Ovary (tissue), 9 donors: Measurements from ENCODE around the gene TPX2. TPM values are rescaled to one million over a fixed set of nuclear protein-coding genes. Genes with fewer than 3 reads are reported as not detected.

Source experiments
- DNase-seq, 5 donors: peaks; one replicate each; pipeline ENCODE4 v3.0.0-alpha.2; 2019 to 2020
- H3K27ac ChIP-seq, 2 donors: fragments of 200-600 bp; one replicate each; pipeline versions ENCODE4 v1.5.1 to v1.8.0; 2019 to 2022
- H3K27me3 ChIP-seq: fragments of 200-600 bp; one replicate; pipeline ENCODE4 v1.8.0; 2022
- H3K36me3 ChIP-seq: fragments of 200-600 bp; sonication (generic); one replicate; pipeline ENCODE4 v1.5.1; 2019
- H3K4me1 ChIP-seq: one replicate; pipeline ENCODE4 v1.8.1; 2013; ENCODE audit warnings: mild to moderate bottlenecking, moderate library complexity; ENCODE audit not compliant: insufficient read depth
- H3K4me3 ChIP-seq: fragments of 200-600 bp; sonication (generic); one replicate; pipeline ENCODE4 v1.5.1; 2017
- H3K9me3 ChIP-seq, 2 donors: fragments of 200-600 bp in 1 of 2; sonication (generic) in 1 of 2; one replicate each; pipeline versions ENCODE4 v1.5.1 to v1.8.1; 2013 to 2019; ENCODE audit warnings: mild to moderate bottlenecking in 1 of 2, moderate library complexity in 1 of 2
- EP300 ChIP-seq: sonication (generic); formaldehyde crosslinking; IDR thresholded peaks from one replicate; pipeline ENCODE4 v1.6.1; 2017; ENCODE audit warnings: antibody characterized with exemption
- POLR2A ChIP-seq: fragments of 450-650 bp; IDR thresholded peaks from one replicate; pipeline ENCODE4 v1.6.1; 2017; ENCODE audit warnings: antibody characterized with exemption, mild to moderate bottlenecking, moderate library complexity
- WGBS, 3 donors: extraction: QIAGEN DNeasy Blood & Tissue Kit in 1 of 3; methylation state at CpG; one replicate each; pipeline versions ENCODE4 v1.1.5 to v1.1.7; 2013 to 2017; 5-methylcytosine and 5-hydroxymethylcytosine counted together
- intact Hi-C, 4 donors: fragments of 100-400 bp; cut with DNase I; formaldehyde crosslinking; loops; one replicate each; pipeline versions ENCODE4 v1.11.0 to v1.15.1; 2022 to 2023
- polyA plus RNA-seq, 2 donors: library from polyadenylated mRNA; stranded (reverse); fragments of 200-250 nt in 1 of 2; fragments of 350-450 nt in 1 of 2; fragmentation: Illumina TruSeq in 1 of 2; extraction: RNeasy Lipid Tissue Mini Kit (QIAGEN cat#74804) in 1 of 2; gene quantifications; one replicate each; pipeline ENCODE4 v1.2.3, GENCODE V29; 2013 to 2014
- total RNA-seq, 7 donors: library from RNA; depleted of rRNA in 2 of 7; stranded (reverse); fragments of >200 nt in 2 of 7; fragmentation: NEBNext Ultra II Directional in 3 of 7; extraction: Animal tissue kit (Norgen Biotek cat#: 25700) in 3 of 7; gene quantifications; one replicate each; pipeline versions ENCODE4 v1.1.0 to v1.2.4, GENCODE V29; 2016 to 2023
- TF ChIP-seq, protein P1 (sequence below), 3 donors: fragments of 450-650 bp in 2 of 3; fragments of 200-600 bp in 1 of 3; IDR thresholded peaks; one replicate each; pipeline versions ENCODE4 v1.5.1 to v1.8.0; 2016 to 2022; ENCODE audit warnings: antibody characterized with exemption in 3 of 3, mild to moderate bottlenecking in 1 of 3
- donor health status: DM: no; HTN: no; CAD: no; lungs with moderate emphysema.
- donor health status: DM: no; HTN: no; CAD: no.
- donor health status: Bipolar disorder and iron deficiency.
- donor health status: DM: yes; HTN: yes; CAD: no.
- donor health status: DM: no; HTN: no; CAD: no.
- donor health status: DM: yes; HTN: yes; CAD: no.

The TPX2 gene
- total and polyA plus RNA-seq, 9 donors: 0.10 to 5.2 (median 0.91) TPM

- Histone ChIP-seq H3K27ac (no peak overlapping the region), H3K27me3 (no peaks in the 10 kb centered on the region), H3K9me3 (no peaks in the 10 kb centered on the region), H3K36me3 (no peaks in the 10 kb centered on the region), H3K4me1 (peaks cover 29% of the 10 kb centered on the region), H3K4me3 (no peak overlapping the region)
- WGBS, 3 donors: 49 to 55% (median 53%) methylated on average over 9 of the region's 9 CpGs
- no peak for DNase-seq
- intact Hi-C loops: no loop called here
- TF ChIP-seq EP300 (no peak), POLR2A (no peak)
- TF ChIP-seq, protein P1, sequence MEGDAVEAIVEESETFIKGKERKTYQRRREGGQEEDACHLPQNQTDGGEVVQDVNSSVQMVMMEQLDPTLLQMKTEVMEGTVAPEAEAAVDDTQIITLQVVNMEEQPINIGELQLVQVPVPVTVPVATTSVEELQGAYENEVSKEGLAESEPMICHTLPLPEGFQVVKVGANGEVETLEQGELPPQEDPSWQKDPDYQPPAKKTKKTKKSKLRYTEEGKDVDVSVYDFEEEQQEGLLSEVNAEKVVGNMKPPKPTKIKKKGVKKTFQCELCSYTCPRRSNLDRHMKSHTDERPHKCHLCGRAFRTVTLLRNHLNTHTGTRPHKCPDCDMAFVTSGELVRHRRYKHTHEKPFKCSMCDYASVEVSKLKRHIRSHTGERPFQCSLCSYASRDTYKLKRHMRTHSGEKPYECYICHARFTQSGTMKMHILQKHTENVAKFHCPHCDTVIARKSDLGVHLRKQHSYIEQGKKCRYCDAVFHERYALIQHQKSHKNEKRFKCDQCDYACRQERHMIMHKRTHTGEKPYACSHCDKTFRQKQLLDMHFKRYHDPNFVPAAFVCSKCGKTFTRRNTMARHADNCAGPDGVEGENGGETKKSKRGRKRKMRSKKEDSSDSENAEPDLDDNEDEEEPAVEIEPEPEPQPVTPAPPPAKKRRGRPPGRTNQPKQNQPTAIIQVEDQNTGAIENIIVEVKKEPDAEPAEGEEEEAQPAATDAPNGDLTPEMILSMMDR (IDR thresholded peaks at IDR 0.05): no peak
These were observed 99.7 kb downstream of the TPX2 start for GRCh38 chr20:31838646-31839292.

- Histone ChIP-seq H3K27ac (no peak overlapping the region), H3K36me3 (no peaks in the 10 kb centered on the region), H3K27me3 (no peaks in the 10 kb centered on the region), H3K4me3 (no peak overlapping the region), H3K4me1 (peaks cover 38% of the 10 kb centered on the region), H3K9me3 (no peaks in the 10 kb centered on the region)
- 49 to 59% (median 50%) methylated on average over 5 of the region's 5 CpGs for WGBS, 3 donors
- intact Hi-C loops: no loop called here
- TF ChIP-seq, protein P1 (IDR thresholded peaks at IDR 0.05): no peak
- TF ChIP-seq EP300 (no peak), POLR2A (no peak)
- DNase-seq: no peak
These were observed 100.8 kb downstream of the TPX2 start for GRCh38 chr20:31839782-31840487.

DNA sequence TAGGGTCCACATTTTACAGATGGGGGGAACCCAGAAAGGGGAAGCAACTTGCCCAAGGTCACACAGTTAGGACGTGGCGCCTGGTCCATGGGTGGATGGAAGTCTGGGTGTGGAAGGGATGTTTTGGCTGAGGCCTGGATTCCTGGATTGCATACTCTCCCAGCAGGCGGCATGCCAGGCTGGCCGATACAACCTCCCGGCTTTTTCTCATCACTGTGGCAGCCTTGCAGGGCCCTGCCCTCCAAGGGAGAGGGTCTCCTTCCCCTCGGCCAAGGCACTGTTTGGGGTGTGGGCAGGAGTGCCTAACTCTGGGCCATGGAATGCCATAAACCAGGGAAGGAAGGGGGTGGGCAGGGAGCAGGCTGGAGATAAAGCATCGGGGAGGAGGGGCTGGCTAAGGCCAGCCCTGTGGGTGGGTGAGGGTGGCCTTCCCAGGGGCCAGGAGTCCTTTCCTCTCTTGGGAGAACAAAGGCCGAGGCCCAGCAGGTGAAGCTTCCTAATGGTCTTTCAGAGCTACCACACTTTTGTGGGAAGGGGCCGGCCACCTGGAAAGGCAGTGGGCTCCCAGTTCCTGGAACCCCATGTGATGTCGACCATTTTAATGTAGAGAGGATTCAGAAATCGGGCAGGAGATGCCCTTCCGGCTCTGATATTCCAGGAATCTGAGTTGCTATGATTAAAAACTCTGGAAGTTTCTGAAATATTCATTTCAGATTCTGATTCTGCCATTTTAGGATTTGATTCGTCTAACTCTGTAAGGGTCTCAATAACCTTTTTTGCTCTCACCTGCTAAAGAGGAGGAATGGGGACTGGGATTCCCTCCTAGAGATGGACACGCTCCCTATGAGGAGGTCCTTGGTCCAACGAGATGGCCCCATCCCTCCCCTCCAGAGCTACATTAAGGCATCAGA lies 102.1 kb downstream of the TPX2 start:
- Histone ChIP-seq H3K4me1 (peaks cover 39% of the 10 kb centered on the region), H3K27ac (peak overlapping the region; percentile 58 to 65), H3K27me3 (no peaks in the 10 kb centered on the region), H3K9me3 (no peaks in the 10 kb centered on the region), H3K4me3 (no peak overlapping the region), H3K36me3 (no peaks in the 10 kb centered on the region)
- intact Hi-C loops: no loop called here
- DNase-seq: peak in 3 of 5 donors; percentile 39 to 62 (median 52)
- 28 to 57% (median 38%) methylated on average over 15 of the region's 15 CpGs for WGBS, 3 donors
- no peak for TF ChIP-seq POLR2A

DNA sequence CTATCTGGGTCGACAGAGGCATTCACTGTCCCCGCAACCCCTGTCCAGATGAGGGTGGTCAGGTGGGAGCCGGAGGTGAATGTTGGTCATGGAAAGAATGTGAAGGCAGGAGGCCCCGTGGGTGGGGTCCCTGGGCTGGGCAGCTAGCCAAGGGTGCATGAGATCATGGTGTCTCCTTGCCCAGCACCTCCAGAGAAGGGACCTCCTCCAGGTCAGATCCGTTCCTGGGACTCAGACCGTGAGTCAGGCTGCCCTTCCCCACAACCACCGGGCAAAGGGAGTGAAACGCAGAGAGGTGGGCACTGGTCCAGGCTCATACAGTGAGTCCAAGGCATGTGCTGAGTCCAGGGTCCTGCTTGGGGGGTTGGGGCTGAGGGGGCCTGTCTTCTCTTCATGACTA lies 102.8 kb downstream of the TPX2 start:
- peaks cover 38% of the 10 kb centered on the region for H3K4me1 ChIP-seq
- no peaks in the 10 kb centered on the region for H3K9me3 ChIP-seq
- intact Hi-C loops: no loop called here
- DNase-seq: peak; percentile 55 to 75 (median 66)
- peak overlapping the region; percentile 58 to 65 for H3K27ac ChIP-seq
- TF ChIP-seq EP300 (no peak), POLR2A (no peak)
- no peaks in the 10 kb centered on the region for H3K36me3 ChIP-seq
- WGBS, 3 donors: 17 to 24% (median 22%) methylated on average over 8 of the region's 8 CpGs
- H3K4me3 ChIP-seq: no peak overlapping the region
- no peaks in the 10 kb centered on the region for H3K27me3 ChIP-seq

DNA sequence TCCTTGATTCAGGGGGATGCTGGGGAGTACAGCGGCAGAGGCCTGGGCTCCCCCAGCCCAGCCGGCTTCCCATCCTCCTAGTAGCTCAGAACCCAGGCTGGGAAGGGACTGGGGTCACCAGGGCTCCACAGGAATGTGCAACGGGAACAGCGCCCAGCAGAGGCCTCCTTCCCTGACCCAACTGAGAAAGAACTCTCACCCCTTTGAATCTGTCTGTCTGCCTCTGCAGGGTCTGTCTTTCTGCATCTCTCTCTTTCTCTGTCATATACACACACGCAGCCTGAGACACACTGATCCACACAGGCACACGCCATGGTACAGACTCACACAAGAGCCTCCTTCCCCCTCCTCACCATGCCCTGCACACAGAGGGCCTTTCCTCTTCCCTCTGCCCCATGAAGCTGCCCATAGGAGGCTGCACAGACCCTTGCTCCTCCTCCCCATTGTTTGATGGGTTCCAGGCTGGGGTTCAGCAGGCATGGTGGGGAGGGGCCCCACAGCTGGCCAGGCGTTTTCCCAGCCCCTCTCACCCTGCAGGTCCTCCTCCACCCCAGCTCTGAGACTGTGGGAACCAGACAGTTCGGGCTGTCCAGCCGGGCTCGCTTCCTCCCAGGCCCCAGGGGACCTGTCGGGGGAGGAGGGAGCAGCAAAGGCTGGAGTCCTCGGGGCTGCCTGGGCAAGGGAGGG lies 103.5 kb downstream of the TPX2 start:
- intact Hi-C loops: no loop called here
- TF ChIP-seq EP300 (no peak), POLR2A (no peak)
- TF ChIP-seq, protein P1 (IDR thresholded peaks at IDR 0.05): no peak
- WGBS, 3 donors: 5 to 6% (median 5%) methylated on average over 12 of the region's 12 CpGs
- peak overlapping the region; percentile 58 to 65 for H3K27ac ChIP-seq
- peak; percentile 60 to 85 (median 69) for DNase-seq
- no peak overlapping the region for H3K4me3 ChIP-seq
- H3K27me3 ChIP-seq: no peaks in the 10 kb centered on the region
- H3K36me3 ChIP-seq: no peaks in the 10 kb centered on the region
- H3K4me1 ChIP-seq: peaks cover 38% of the 10 kb centered on the region
- no peaks in the 10 kb centered on the region for H3K9me3 ChIP-seq
